GM19240 (cell line): Measurements from ENCODE around the gene AQP12A.
"Not testable (repeated sequence)": the region's sequence is repeated elsewhere in the genome, so short reads cannot be mapped to it uniquely, and the experiment has no call there.

Source experiments
- DNase-seq: peaks from one replicate; pipeline ENCODE4 v3.0.0; 2011; ENCODE audit warnings: low spot score; ENCODE audit not compliant: insufficient read length

The AQP12A gene

DNA sequence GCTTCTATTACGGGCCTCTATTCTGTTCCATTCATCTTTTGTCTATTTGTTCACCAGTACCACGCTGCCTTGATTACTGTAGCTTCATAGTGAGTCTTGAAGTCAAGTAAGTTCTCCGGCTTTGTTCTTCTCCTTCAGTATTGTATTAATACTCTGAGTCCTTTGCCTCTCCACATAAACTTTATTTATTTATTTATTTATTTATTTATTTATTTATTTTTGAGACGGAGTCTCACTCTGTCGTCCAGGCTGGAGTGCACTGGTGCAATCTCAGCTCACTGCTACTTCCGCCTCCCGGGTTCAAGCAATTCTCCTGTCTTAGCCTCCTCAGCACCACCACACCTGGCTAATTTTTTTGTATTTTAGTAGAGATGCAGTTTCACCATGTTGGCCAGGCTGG is 31.8 kb upstream of the AQP12A start:
- not testable (repeated sequence) for DNase-seq

DNA sequence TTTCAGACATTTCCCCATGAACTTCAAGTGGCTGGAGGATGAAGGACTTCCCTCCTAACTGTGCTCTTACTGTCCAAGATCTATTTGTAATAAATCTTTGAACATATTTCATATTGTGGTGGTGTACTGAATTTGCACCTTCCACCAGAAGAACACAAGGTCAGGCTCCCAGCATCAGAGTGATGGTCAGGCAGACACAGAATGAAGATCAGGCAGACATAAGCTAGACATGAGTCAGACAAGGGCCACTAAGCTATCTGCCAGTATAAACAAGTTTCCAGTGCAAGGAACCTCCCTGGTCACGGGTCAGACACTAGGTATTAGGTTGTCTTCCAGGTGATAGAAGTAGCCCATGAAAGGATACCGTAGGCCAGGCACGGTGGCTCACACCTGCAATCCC is 29.0 kb upstream of the AQP12A start:
- no peak for DNase-seq

DNA sequence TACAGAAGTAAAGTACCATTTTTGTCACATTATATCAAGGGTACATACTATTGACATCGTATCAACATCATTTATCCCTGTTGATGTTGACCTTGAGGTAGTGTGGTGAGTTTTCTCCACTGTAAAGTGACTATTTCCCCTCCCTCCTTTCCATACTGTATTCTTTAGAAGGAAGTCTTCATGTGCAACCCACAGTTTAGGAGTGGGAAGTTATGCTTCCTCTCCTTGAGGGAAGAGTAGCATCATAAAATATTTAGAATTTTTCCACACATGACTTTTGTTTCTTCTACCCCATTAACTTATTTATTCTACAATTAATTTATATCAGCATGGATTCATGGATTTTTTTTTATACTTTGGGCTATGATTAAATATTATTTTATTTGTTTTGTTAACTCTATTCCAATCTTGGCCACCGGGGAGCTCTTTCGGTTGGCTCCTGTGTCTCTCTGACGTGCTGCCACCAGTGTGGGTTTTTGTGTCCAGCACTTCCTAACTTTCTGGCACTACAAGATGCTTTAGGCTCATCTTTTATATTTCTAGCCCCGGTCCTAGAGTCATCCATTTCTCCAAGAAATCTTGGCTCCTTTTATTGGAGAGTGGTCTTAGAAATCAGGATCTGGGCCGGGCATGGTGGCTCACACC is 28.0 kb upstream of the AQP12A start:
- no peak for DNase-seq

DNA sequence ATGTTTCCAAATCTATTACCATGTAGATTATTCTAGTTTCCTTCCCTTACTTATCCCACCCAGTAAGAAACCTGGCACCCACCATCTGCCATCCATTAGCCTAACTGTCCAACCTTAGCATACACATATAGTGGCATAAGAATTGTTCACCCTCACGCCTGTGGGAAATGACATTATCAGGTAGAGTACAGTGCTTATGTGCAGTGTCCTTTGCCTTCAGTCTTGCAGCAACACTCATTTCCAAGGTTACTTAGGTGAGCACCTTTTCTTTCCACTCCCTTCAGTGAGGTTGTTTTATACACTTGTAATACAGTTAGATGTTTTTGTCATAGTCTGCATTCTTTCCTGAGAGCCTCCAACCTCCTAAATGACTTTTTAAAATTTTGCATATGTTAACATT is 27.0 kb upstream of the AQP12A start:
- no peak for DNase-seq

DNA sequence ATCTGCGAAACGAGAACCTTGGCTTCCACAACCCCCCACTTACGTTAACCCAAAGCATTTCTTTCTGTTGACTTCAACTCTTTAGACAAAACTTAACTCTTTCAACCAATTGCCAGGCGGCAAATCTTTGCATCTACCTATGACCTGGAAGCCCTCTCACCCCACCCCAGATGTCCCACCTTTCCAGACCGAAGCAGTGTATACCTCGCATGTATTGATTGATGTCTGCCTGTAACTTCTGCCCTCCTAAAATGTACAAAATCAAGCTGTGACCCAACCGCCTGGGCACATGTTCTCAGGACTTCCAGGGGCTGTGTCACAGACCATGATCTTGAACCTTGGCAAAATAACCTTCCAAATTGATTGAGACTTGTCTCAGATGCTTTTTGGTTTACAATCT is 21.3 kb upstream of the AQP12A start:
- no peak for DNase-seq

DNA sequence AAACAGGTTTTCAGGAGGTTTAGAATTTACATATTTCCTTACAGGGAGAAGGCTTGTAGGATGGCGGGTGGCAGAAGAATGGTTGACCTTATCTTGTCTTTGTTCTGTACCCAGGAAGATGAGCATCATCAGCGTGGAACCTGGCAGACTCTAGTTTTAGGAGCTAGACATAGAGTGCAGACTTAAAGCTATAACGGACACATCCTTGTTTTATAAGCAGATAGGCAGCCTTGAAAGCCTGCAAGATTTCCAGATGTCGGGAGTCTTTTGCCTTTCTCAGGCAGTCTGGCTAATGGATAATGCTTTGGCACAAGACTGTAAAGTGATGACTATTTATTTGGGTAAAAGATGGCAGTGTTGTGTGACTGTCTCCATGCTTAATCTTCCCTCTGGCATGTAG is 20.7 kb upstream of the AQP12A start:
- no peak for DNase-seq

DNA sequence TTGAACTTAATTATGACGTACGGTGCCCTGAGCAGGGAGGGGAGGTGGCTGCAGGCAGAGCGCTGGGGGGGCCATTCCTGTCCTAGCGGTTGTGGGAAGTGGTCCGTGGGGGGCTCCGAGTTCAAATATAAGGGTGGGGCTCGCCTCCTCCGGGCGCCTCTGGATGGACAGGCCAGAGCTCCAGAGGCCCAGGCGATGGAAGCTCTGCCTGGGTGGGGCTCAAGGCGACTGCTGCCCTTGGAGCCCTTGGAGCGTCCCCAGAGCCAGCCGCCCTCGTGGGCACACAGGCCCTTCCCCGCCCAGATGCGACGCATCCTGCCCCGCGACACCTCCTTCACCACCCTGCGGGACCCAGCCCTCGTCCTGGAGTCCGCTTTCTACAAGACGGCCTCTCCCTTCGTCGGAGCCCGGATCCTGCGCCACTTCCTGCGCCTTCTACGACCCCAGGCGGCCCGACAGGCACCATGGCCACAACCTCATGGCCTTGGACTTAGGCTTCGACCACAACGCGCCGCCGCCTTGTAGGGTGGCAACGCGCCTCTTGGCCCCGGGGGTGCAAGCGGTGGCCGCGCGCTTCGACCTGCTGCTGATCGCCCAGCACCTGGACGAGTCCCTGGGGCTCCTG is 19.5 kb upstream of the AQP12A start:
- no peak for DNase-seq

DNA sequence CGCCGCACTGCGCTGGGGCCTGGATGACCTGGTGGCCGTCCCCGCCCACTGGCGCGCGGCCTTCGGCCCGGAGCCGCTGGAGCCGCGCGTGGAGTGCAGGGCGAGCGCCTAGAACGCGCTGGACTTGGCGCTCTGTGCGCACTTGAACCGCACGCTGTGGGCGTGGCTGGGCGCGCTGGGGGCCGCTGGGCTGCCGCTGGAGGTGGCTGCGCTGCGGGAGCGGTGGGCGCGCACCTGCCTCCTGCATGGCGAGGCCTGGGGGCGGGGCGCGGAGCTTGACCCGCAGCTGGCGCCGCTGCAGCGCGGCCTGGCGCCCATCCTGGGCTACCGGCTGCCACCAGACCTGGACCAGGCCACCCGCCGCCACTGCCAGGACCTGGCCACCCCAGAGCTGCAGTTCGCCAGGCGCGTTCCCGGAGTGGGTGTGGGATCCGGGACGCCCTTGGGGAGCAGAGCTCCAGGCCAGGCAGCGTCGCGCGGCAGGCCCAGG is 18.9 kb upstream of the AQP12A start:
- no peak for DNase-seq

DNA sequence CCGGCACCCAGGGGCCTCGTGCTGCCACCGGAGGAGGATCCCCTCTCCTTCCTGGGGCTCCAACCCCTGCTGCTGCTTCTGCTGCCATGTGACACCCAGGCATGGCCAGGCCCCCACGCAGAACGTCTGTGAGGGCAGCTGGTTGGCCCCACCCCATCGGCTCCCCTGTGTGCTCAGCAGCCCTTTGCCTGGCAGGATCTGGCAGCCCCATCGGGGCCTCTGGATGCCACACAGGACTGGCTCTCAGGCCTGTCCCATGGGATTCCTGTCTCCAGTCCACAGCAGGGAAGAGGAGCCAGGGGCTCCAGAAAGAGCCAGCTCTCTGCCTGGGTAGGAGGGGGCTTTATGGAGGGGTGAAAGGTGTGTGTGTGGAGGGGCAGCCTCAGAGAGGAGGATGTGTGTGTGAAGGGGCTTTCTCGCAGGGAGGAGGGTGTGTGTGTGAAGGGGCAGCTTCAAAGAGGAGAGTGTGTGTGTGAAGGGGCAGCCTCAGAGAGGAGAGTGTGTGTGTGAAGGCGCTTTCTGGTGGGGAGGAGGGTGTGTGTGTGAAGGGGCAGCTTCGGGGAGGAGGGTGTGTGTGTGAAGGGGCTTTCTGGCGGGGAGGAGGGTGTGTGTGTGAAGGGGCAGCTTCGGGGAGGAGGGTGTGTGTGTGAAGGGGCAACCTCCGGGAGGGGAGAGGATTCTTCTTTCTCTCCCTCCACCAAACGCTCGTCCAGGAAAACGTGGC is 17.0 kb upstream of the AQP12A start:
- not testable (repeated sequence) for DNase-seq

DNA sequence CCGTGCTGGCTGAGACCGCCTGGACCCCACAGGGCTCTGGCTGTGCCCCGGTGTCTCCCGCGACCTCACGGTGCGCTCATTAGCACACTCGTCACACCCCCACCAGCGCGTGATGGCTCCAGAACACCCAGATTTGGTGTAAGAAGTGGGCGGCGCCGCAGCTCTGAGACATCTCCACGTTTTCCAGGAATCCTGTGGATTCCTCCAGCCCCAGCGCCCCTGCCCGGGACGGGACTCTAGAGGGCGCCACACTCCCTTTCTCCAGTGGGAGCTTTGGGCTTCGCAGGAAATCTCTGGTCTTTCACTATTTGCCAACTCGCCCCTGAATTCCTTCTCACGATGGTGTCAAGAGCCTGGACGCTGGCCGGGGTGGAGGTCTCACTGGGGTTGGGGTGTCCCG is 16.3 kb upstream of the AQP12A start:
- not testable (repeated sequence) for DNase-seq

DNA sequence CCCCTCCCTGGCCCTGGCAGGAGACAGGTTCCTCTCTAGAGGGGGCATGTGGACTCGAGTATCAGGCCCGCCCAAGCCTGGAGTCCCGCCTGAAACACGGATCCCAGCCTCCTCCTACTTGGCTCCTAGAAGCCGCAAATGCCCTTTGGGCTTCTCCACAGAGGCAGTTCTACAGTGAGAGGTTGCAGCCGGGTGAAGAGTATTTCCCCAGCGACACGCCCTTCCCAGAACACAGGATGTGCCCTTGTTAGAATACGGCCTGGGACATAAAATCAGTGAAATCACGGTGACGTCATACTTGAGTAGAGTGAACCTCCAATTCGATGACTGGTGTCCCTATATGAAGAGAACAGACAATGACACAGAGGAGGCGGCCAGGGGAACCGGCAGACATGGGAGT is 13.6 kb upstream of the AQP12A start:
- not testable (repeated sequence) for DNase-seq

DNA sequence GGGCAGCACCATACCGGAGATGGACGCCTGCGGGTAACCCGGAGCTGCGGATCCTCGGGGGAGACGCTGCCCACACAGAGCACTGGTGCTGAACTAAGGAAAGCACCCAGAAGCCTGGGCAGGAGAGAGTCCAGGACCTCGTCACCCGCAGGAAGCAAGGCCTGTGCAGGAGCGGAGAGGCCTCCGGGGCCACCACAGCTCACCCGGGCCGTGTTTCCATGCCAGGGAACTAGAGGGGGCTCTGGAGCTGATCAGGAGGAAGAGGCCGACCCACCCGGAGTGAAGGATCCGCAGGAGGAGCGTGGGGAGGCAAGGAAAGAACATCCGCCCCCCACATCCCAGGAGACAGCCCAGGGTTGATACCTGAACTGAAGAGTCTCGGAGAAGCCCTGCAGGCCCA is 12.8 kb upstream of the AQP12A start:
- DNase-seq: not testable (repeated sequence)

DNA sequence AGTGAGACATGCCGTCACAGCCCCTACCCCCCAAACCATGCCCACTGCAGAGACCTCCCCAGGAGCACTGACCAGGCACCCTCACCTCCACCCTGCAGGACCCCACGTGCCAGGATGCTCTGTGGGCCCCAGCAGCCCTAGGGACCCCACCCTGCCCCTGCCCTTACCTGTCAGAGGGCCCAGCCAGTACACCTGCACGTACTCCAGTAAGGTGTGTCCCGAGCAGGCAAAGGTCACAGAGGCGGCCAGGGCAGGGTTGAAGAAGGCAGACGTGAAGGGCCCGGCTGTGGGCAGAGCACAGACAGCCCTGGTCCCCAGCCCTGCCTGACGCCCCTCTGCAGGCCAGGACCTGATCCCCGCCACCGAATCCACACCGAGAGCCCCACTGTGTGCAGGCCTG is 11.5 kb upstream of the AQP12A start:
- DNase-seq: not testable (repeated sequence)

DNA sequence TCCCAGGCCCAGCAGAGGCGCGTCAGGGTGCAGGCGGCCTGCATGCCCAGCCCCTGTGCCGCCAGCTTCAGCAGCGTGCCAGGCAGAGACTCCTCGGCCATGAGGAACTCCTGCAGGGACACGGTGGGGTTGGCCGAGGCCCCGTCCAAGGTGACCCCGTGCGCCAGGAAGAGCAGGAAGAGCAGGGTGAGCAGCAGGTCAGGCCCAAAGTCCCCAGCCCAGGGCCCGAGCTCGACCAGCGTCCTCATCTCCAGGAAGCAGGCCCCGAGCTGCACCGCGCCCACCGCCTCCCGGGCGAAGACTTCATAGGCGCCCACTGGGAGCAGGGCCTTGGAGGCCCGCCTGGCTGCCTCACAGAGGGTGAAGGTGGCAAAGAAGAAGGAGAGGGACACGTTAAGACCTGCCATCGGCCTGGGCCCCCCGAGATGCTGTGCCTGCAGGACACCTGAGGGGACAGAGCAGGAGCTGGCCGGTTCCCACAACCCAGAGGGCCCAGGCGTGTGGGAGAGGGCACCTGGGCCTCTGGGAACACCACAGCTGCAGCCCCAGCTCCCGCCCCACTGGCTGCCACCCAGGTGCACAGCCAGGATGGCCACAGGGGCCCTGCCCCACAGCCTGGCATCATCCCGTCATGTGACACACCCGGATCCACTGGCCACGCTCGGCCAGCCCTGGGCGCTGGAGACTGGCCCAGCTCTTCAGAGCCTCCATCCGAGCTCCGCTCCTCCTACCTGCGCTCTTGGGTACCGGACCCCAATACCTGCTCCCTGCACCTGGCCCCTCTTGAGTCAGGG is 9.0 kb upstream of the AQP12A start, which contains the start of gene AQP12B:
Gene AQP12B, minus strand, starts transcription at position 455 of the 794 bp plus-strand sequence. Its CDS starts 48 bp downstream, at position 407.
- DNase-seq: not testable (repeated sequence)

DNA sequence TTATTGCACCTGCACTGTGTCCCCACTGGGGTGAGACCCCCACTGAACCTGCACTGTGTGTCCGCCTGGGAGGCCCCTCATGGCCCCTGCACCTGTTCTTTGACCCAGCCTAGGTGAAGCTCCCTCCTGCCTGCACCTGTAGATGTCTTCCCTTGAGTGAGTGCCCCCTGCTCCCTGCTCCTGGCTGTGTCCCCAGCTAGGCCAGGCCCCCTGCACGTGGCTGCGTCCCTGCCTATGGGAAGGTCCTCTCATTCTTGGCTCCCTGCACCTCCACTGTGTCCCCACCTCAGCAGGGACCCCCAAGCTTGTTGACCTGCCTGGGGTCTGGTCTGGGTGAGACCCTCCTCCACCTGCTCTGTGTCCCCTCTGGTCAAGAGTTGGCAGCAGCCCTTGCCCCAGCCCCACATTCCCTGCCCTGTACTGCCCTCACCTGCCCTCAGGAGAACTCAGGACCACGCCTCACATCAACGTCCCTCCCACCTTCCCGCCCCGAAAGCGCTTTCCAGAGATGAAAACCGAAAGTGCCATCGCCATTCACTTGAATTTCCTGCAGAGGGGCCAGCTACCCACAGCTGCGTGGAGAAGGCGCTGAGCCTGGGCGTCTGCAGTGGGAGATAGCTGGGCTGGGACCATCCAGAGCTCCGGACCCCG is 8.2 kb upstream of the AQP12A start:
- DNase-seq: not testable (repeated sequence)

DNA sequence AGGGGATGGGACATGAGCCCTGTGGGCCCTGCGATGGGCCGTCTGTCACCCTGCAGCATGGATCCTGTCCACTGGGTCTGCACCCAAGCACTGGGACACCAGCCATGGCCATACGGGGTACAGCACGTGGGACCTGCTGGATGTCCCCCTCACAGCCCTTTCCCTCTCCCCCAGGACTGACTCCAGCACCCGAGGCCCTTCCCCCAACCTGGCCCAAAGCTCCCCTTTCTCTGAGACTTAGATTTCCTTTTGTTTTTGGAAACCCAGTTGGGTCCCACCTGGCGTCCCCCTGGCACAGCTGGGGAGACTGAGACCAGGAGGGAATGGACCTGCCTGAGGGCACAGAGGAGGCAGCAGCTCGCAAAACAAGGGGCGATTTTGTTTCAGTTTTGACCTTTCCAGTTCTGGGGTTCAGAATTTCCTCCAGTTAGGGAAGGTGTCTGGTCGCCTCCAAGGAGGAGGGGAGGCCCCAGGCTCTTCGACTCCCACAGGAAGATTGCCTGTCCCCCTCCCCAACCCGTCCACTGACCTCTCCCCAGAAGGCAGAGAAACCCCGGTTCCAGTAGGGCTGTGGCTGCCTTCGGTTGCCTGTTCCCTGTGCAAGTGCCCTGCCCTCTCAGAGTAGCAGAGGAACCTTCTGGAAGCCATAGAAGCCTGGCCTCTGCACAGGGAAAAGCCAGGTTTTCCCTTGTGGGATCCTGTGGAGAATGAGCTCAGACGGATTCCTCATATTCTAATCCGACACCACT is 7.5 kb upstream of the AQP12A start:
- DNase-seq: not testable (repeated sequence)

DNA sequence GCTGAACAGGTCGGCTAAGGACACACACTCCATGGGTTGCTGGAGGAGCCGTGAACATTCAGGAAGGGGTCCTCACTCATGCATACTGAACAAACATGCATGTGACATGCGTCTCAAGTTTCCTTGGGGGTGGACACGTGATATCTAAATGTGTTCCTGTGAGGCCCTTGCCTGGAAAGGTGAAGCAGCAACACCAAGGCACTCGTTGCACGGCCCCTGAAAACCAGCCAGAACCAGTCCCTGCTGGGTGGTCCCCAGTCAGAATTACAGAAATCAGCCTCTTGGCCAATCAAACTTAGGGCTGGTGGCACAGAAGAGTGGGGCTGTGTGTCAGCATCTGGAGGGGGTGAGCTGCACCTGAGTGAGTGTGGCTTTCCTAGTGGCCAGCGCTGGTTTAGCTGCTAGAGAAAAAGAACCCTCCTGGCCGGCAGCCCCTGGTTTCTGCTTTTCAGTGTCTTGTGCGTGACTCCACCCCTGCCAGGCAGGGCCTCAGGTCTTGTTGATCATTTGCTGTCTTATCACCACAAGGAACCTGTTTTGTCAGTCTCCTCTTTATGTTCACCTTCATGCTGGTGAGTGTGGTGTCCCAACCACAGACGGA is 5.8 kb upstream of the AQP12A start:
- no peak for DNase-seq

DNA sequence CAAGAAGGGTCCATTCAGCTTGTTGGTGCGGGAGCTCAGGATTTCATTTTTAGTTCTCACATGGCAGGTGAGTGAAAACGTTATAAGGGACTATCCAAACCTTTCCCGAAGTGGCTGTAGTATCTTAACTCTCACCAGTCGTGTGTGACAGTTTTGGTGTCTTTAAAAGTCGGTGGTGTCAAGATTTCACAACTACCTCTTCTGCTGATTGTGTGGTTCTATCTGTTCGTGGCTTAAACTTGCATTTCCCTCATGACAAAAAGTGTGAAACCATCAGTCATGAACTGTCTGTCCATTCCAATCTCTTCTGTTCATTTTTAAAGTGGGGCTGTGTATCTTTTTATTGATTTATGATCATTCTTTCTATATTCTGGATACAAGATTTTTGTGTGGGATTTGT is 5.2 kb upstream of the AQP12A start:
- DNase-seq: no peak

DNA sequence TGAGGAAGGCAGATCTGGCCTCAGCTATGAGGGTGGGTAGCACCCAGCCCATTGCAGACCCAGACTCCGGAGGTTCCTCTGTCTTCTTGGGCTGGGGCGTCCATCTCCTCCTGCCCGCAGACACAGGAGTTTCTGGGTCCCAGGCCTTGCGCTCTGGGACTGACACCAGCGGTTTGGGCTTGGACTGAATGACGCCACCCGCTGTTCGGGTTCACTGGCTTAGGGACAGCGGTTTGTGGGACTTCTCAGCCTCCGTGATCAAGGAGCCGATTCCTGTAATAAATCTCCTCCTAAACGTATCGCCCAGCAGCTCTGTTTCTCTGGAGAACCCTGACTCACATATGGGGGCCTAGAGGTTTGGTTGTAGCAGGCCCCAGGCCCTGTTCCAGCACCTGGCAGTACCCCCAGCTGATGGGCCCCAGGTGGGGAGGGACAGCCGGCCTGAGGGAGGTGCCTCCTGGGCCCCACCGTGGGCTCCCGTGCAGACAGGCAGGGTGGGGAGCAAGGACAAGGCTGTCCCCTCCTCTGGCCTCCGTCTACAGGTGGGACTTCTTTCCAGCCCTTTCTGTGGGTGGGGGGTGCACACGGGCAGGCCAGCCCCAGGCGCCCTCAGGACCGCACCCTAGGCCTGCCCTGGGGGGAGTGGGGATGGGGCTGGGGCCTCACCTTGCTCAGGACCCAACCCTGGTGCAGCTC is 4.5 kb upstream of the AQP12A start:
- DNase-seq: no peak
